ENCODE results near the gene NUS1.
"Not testable (repeated sequence)": the region's sequence is repeated elsewhere in the genome, so short reads cannot be mapped to it uniquely, and the experiment has no call there.

NUS1 gene
- long read RNA-seq, donor 1, full-length matches to known transcripts, result 9 of 9 reads
- long read RNA-seq, donor 1, partial matches to known transcripts, result 0 of 9 reads
- long read RNA-seq, donor 1, other reads (novel, unspliced or antisense), result 0 of 9 reads
- long read RNA-seq, donor 2, full-length matches to known transcripts, result 10 of 10 reads
- long read RNA-seq, donor 2, partial matches to known transcripts, result 0 of 10 reads
- long read RNA-seq, donor 2, other reads (novel, unspliced or antisense), result 0 of 10 reads
- long read RNA-seq, donor 3, full-length matches to known transcripts, result 3 of 3 reads
- long read RNA-seq, donor 3, partial matches to known transcripts, result 0 of 3 reads
- long read RNA-seq, donor 3, other reads (novel, unspliced or antisense), result 0 of 3 reads
- long read RNA-seq, donor 4, full-length matches to known transcripts, result 12 of 12 reads
- long read RNA-seq, donor 4, partial matches to known transcripts, result 0 of 12 reads
- long read RNA-seq, donor 4, other reads (novel, unspliced or antisense), result 0 of 12 reads
- long read RNA-seq, donor 5, full-length matches to known transcripts, result 16 of 16 reads
- long read RNA-seq, donor 5, partial matches to known transcripts, result 0 of 16 reads
- long read RNA-seq, donor 5, other reads (novel, unspliced or antisense), result 0 of 16 reads
- long read RNA-seq, donor 6, full-length matches to known transcripts, result 7 of 7 reads
- long read RNA-seq, donor 6, partial matches to known transcripts, result 0 of 7 reads
- long read RNA-seq, donor 6, other reads (novel, unspliced or antisense), result 0 of 7 reads
- long read RNA-seq, donor 7, full-length matches to known transcripts, result 18 of 18 reads
- long read RNA-seq, donor 7, partial matches to known transcripts, result 0 of 18 reads
- long read RNA-seq, donor 7, other reads (novel, unspliced or antisense), result 0 of 18 reads
- long read RNA-seq, donor 8, full-length matches to known transcripts, result 9 of 9 reads
- long read RNA-seq, donor 8, partial matches to known transcripts, result 0 of 9 reads
- long read RNA-seq, donor 8, other reads (novel, unspliced or antisense), result 0 of 9 reads

GRCh38 chr6:117674991-117675657, at the start of gene NUS1:
TSS of gene NUS1 (plus strand) at chr6:117675469. CDS start at chr6:117675671, 202 bp downstream.
- DNase-seq, result peak; percentile 84

- no peak for DNase-seq
Measured at GRCh38 chr6:117627533-117627932, 47.7 kb upstream of the NUS1 start.

- DNase-seq, result no peak
Measured at GRCh38 chr6:117629119-117629660, 46.1 kb upstream of the NUS1 start.

- no peak for DNase-seq
Measured at GRCh38 chr6:117637770-117638169, 37.5 kb upstream of the NUS1 start.

- no peak for DNase-seq
Measured at GRCh38 chr6:117642976-117643375, 32.3 kb upstream of the NUS1 start.

GRCh38 chr6:117651984-117652383, 23.3 kb upstream of the NUS1 start:
- not testable (repeated sequence) for DNase-seq

GRCh38 chr6:117653949-117654348, 21.3 kb upstream of the NUS1 start:
- DNase-seq, result no peak

GRCh38 chr6:117655380-117655779, 19.9 kb upstream of the NUS1 start:
- no peak for DNase-seq

- no peak for DNase-seq
Measured at GRCh38 chr6:117666881-117667280, 8.4 kb upstream of the NUS1 start.

- DNase-seq, result no peak
Measured at GRCh38 chr6:117668736-117669135, 6.5 kb upstream of the NUS1 start.

GRCh38 chr6:117674503-117674902, 766 bp upstream of the NUS1 start:
- DNase-seq, result no peak

GRCh38 chr6:117675658-117676301, 511 bp downstream of the NUS1 start:
- peak; percentile 55 for DNase-seq

GRCh38 chr6:117676577-117677218, 1.4 kb downstream of the NUS1 start:
- no peak for DNase-seq

- DNase-seq, result no peak
Measured at GRCh38 chr6:117677553-117678141, 2.4 kb downstream of the NUS1 start.

GRCh38 chr6:117681162-117681741, 6.0 kb downstream of the NUS1 start:
- DNase-seq, result no peak

- no peak for DNase-seq
Measured at GRCh38 chr6:117684749-117685148, 9.5 kb downstream of the NUS1 start.

GRCh38 chr6:117685359-117685758, 10.1 kb downstream of the NUS1 start:
- DNase-seq, result no peak

- DNase-seq, result no peak
Measured at GRCh38 chr6:117687021-117687648, 11.9 kb downstream of the NUS1 start.

GRCh38 chr6:117689584-117689983, 14.3 kb downstream of the NUS1 start:
- not testable (repeated sequence) for DNase-seq

GRCh38 chr6:117706504-117706903, 31.2 kb downstream of the NUS1 start:
- no peak for DNase-seq
